Mucosa of stomach (tissue), 1 donor: ENCODE data around the gene PALLD.

Experiments used
- H3K27me3 ChIP-seq: one replicate; pipeline ENCODE4 v1.7.0; 2013; ENCODE audit warnings: mild to moderate bottlenecking, low read length; ENCODE audit not compliant: control insufficient read depth, insufficient read depth
- H3K36me3 ChIP-seq: one replicate; pipeline ENCODE4 v1.7.0; 2013; ENCODE audit warnings: low read length; ENCODE audit not compliant: control insufficient read depth, insufficient read depth
- H3K4me1 ChIP-seq: one replicate; pipeline ENCODE4 v1.7.0; 2013; ENCODE audit warnings: mild to moderate bottlenecking, low read length; ENCODE audit not compliant: control insufficient read depth, insufficient read depth
- H3K4me3 ChIP-seq: one replicate; pipeline ENCODE4 v1.7.0; 2013; ENCODE audit warnings: low read length
- H3K9ac ChIP-seq: one replicate; pipeline ENCODE4 v1.7.0; 2013; ENCODE audit warnings: mild to moderate bottlenecking, low read length, moderate library complexity
- H3K9me3 ChIP-seq: one replicate; pipeline ENCODE4 v1.7.0; 2013; ENCODE audit warnings: mild to moderate bottlenecking, low read length, moderate library complexity; ENCODE audit not compliant: control insufficient read depth
- donor health status: Pancreatic carcinoma.

Gene PALLD

DNA sequence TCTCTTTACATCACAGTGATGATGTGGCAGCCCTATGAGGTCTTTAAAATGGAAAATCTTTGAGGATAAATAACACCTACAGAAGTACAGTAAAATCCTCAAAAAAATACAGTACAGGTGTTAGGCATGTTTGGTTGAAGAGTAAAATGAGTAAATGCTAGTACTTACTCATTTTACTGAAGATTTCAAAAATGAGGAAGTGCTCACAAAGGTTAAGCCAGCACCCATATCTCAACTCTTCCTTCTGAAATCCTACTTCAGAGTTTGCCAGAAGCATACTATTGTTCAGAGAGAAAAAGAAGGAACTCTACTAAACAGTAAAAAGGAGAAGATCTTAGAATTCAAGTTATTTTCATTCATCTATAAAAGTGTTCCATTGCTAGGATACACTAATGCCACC, 382.3 kb downstream of the PALLD start:
- no peaks in the 10 kb centered on the region for H3K36me3 ChIP-seq
- H3K4me1 ChIP-seq = peaks cover 28% of the 10 kb centered on the region
- no peaks in the 10 kb centered on the region for H3K9me3 ChIP-seq
- H3K9ac ChIP-seq = no peak overlapping the region
- no peaks in the 10 kb centered on the region for H3K27me3 ChIP-seq
- no peak overlapping the region for H3K4me3 ChIP-seq

GRCh38 chr4:168880072-168880675, 383.3 kb downstream of the PALLD start:
- Histone ChIP-seq H3K9me3 (no peaks in the 10 kb centered on the region), H3K4me3 (no peak overlapping the region), H3K27me3 (no peaks in the 10 kb centered on the region), H3K36me3 (no peaks in the 10 kb centered on the region), H3K9ac (no peak overlapping the region), H3K4me1 (peaks cover 28% of the 10 kb centered on the region)

- Histone ChIP-seq H3K36me3 (no peaks in the 10 kb centered on the region), H3K27me3 (no peaks in the 10 kb centered on the region), H3K9ac (no peak overlapping the region), H3K4me3 (no peak overlapping the region), H3K4me1 (peaks cover 28% of the 10 kb centered on the region), H3K9me3 (no peaks in the 10 kb centered on the region)
These were observed 384.2 kb downstream of the PALLD start for GRCh38 chr4:168880811-168881595.

DNA sequence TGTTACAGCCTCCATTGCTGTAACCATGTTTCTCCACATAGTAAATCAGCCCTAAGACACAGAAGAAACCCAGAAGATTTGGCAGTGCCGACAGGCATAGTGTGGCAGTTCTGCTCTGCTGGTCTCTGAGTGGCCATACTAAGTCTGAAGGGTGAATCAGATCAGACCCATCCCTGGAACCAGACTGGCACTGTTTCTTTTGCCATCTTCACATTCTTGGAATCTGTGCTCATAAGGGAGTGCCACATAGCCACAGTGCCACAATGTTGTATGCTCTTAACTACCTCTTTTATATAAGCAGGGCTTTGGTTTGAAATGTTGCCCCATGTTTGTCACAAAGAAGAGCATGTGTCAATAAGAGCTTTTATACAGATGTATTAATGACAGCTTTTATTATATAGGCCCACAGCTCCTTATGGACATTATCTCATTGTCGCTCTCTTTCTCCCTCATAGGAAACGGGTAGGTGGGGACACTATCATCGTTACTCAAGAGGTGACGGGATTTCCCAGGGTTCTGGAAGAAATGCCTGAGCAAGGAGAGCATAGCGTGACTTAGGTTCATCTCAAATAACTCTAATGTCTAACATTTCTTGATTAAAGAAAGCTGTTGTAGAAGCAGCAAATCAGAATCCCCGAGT, 385.0 kb downstream of the PALLD start:
- peaks cover 28% of the 10 kb centered on the region for H3K4me1 ChIP-seq
- no peaks in the 10 kb centered on the region for H3K27me3 ChIP-seq

GRCh38 chr4:168882650-168883233, 385.9 kb downstream of the PALLD start:
- Histone ChIP-seq H3K9ac (no peak overlapping the region), H3K36me3 (no peaks in the 10 kb centered on the region), H3K27me3 (no peaks in the 10 kb centered on the region), H3K4me3 (no peak overlapping the region), H3K9me3 (no peaks in the 10 kb centered on the region), H3K4me1 (peaks cover 28% of the 10 kb centered on the region)

More for the DNA sequence above, 385.0 kb downstream of the PALLD start:
- Histone ChIP-seq H3K9ac (no peak overlapping the region), H3K4me3 (no peak overlapping the region), H3K36me3 (no peaks in the 10 kb centered on the region), H3K9me3 (no peaks in the 10 kb centered on the region)

- no peak overlapping the region for H3K4me3 ChIP-seq
- no peak overlapping the region for H3K9ac ChIP-seq
- peaks cover 28% of the 10 kb centered on the region for H3K4me1 ChIP-seq
- no peaks in the 10 kb centered on the region for H3K27me3 ChIP-seq
- no peaks in the 10 kb centered on the region for H3K9me3 ChIP-seq
- H3K36me3 ChIP-seq = no peaks in the 10 kb centered on the region
These were observed 386.7 kb downstream of the PALLD start for GRCh38 chr4:168883513-168883912.

GRCh38 chr4:168884251-168885124, 387.6 kb downstream of the PALLD start:
- no peaks in the 10 kb centered on the region for H3K27me3 ChIP-seq
- peaks cover 22% of the 10 kb centered on the region for H3K4me1 ChIP-seq
- no peaks in the 10 kb centered on the region for H3K9me3 ChIP-seq
- H3K9ac ChIP-seq = no peak overlapping the region
- H3K4me3 ChIP-seq = no peak overlapping the region
- no peaks in the 10 kb centered on the region for H3K36me3 ChIP-seq

DNA sequence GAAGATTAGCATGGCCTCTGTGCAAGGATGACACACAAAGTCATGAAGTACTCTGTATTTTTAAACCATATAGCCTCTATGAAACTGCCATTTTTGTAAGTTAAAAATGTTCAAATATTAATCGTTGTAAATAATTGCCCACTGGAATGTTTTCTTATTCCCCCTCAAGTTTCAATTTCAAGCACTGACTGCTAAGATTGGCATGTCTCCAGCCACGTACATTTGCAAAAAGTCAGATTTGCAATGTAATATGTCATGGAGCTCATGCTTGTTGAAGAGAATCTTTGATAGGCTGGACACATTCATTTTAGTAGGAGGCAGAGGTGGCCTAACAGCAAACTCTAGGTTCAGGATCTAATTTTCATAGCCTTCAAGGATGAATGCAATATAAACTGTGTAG, 388.5 kb downstream of the PALLD start:
- Histone ChIP-seq H3K4me3 (no peak overlapping the region), H3K4me1 (peaks cover 14% of the 10 kb centered on the region), H3K9ac (no peak overlapping the region), H3K27me3 (no peaks in the 10 kb centered on the region), H3K36me3 (no peaks in the 10 kb centered on the region), H3K9me3 (no peaks in the 10 kb centered on the region)

DNA sequence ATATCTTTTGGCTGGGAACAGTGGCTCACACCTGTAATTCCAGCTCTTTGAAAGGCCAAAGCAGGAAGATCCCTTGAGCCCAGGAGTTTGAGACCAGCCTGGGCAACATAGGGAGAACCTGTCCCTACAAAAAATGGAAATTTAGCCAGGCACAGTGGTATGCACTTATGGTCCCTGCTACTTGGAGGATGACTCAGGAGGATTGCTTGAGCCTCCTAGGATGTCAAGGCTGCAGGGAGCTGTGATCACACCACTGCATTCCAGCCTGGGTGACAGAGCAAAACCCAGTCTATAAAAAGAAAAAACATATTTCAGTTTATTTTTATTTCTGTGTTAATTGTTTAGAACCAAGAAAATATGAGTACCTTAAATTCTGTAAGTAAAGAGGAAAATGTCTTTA, 389.5 kb downstream of the PALLD start:
- H3K9me3 ChIP-seq = no peaks in the 10 kb centered on the region
- H3K9ac ChIP-seq = no peak overlapping the region
- H3K4me3 ChIP-seq = no peak overlapping the region
- H3K36me3 ChIP-seq = peaks cover 5% of the 10 kb centered on the region
- peaks cover 4% of the 10 kb centered on the region for H3K4me1 ChIP-seq
- no peaks in the 10 kb centered on the region for H3K27me3 ChIP-seq

DNA sequence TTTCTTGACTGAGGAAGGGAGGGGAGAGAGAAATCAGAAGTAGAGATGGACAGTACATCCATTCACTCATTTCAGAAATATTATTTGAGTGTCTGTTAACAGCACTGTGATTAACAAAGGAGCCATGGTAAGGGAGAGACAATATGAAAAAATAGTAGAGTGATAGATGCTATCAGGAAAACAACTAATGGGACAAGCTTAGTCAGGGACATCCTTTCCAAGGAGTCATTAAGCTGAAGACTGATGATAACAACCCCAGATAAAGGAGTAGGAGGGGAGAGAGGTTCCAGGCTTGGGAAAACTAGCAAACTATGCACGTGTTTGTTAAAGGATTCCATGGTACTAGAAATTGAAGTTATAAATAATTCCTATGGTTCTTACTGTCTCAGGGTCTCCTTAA, 391.0 kb downstream of the PALLD start:
- no peak overlapping the region for H3K9ac ChIP-seq
- no peaks in the 10 kb centered on the region for H3K27me3 ChIP-seq
- H3K4me1 ChIP-seq = no peaks in the 10 kb centered on the region
- no peak overlapping the region for H3K4me3 ChIP-seq
- H3K9me3 ChIP-seq = no peaks in the 10 kb centered on the region
- peaks cover 5% of the 10 kb centered on the region for H3K36me3 ChIP-seq

DNA sequence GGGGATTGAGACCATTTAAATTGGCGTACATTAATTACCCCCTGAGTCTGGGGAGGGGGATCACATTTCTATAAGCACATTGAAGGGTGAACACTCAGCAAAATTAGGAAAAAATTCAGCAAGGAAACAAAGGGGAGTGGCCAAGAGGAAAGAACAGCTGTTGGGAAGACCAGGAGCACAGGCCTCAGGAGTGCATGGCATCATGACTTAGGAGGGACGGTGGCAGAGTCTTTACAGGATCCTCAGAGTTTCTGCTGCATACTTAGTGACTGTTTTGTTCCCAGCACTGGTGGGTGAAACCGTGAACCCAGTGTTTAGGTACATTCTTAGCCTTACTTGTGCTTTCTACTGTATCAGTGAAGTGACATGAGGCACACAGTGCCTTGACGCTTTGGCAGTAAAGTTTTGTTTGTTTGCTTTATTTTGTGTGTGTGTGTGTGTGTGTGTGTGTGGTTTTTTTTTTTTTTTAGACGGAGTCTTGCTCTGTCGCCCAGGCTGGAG, 391.9 kb downstream of the PALLD start:
- Histone ChIP-seq H3K36me3 (peaks cover 5% of the 10 kb centered on the region), H3K9ac (no peak overlapping the region), H3K27me3 (no peaks in the 10 kb centered on the region), H3K4me3 (no peak overlapping the region), H3K9me3 (no peaks in the 10 kb centered on the region), H3K4me1 (no peaks in the 10 kb centered on the region)
